ENCODE results near the gene FBXO9. TPM values are rescaled to one million over a fixed set of nuclear protein-coding genes. Genes with fewer than 3 reads are reported as not detected.

The FBXO9 gene
- total RNA-seq, 1 donor from 2014 or later: 85.7 TPM

DNA sequence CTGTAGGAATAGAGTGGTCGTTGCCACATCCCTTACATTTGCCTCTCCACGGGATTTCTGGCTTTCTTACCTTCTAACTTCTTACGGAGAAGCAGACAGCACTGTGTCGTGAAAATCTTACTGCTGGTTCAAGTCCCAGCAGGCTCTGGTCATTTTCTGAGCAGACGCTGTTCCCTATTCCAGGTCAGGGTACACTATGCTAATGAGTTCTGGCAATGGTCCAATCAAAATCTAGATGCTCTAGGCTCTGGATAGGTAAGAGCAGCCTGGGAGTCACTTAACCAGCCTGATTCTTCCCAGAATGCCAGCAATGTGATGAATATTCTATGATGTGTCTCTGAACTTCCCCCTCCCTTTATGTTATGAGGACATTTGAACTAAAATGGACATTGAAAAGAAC lies 83.5 kb downstream of the FBXO9 start, which contains the start of gene GCM1:
TSS of gene GCM1 (minus strand) at position 158 of the 400 bp plus-strand sequence. CDS start 3,209 bp downstream, outside the sequence.
- Mint-ChIP-seq H3K27me3 (no peaks in the 10 kb centered on the region), H3K4me1 (ENCODE audit: low read depth) (no peaks in the 10 kb centered on the region), H3K36me3 (ENCODE audit: insufficient read depth) (no peaks in the 10 kb centered on the region), H3K4me3 (ENCODE audit: low read depth) (no peak within 1 kb of the TSS), H3K9me3 (ENCODE audit: low read depth) (no peaks in the 10 kb centered on the region), H3K27ac (no peak within 1 kb of the TSS)
- DNase-seq (ENCODE audit: low spot score, unreplicated experiment): no peak
- TF ChIP-seq, protein P1, sequence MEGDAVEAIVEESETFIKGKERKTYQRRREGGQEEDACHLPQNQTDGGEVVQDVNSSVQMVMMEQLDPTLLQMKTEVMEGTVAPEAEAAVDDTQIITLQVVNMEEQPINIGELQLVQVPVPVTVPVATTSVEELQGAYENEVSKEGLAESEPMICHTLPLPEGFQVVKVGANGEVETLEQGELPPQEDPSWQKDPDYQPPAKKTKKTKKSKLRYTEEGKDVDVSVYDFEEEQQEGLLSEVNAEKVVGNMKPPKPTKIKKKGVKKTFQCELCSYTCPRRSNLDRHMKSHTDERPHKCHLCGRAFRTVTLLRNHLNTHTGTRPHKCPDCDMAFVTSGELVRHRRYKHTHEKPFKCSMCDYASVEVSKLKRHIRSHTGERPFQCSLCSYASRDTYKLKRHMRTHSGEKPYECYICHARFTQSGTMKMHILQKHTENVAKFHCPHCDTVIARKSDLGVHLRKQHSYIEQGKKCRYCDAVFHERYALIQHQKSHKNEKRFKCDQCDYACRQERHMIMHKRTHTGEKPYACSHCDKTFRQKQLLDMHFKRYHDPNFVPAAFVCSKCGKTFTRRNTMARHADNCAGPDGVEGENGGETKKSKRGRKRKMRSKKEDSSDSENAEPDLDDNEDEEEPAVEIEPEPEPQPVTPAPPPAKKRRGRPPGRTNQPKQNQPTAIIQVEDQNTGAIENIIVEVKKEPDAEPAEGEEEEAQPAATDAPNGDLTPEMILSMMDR (IDR thresholded peaks at IDR 0.05; ENCODE audit: unreplicated experiment): no peak

Other genes starting within 250 kb of the FBXO9 start
- gene GSTA5, start 224.6 kb upstream of the FBXO9 start, total RNA-seq: not detected in 2 replicates
- not detected in 2 replicates for gene GSTA3, start 155.7 kb upstream of the FBXO9 start, total RNA-seq
- gene GSTA4, start 70.1 kb upstream of the FBXO9 start, total RNA-seq: 44.7 and 45.6 TPM in 2 replicates
- gene CILK1, start 3.6 kb upstream of the FBXO9 start, total RNA-seq: 14.8 and 15.1 TPM in 2 replicates
- gene GCM1, start 83.4 kb downstream of the FBXO9 start, total RNA-seq: not detected in 2 replicates